Ammon's horn (tissue), 1 donor: ENCODE measurements around the gene RFNG.

Experiments
- DNase-seq: peaks from one replicate; pipeline ENCODE4 v3.0.0-alpha.2; 2016; ENCODE audit warnings: low spot score

RFNG gene

GRCh38 chr17:82089723-82090548 is 38.3 kb upstream of the RFNG start:
- DNase-seq = no peak

DNA sequence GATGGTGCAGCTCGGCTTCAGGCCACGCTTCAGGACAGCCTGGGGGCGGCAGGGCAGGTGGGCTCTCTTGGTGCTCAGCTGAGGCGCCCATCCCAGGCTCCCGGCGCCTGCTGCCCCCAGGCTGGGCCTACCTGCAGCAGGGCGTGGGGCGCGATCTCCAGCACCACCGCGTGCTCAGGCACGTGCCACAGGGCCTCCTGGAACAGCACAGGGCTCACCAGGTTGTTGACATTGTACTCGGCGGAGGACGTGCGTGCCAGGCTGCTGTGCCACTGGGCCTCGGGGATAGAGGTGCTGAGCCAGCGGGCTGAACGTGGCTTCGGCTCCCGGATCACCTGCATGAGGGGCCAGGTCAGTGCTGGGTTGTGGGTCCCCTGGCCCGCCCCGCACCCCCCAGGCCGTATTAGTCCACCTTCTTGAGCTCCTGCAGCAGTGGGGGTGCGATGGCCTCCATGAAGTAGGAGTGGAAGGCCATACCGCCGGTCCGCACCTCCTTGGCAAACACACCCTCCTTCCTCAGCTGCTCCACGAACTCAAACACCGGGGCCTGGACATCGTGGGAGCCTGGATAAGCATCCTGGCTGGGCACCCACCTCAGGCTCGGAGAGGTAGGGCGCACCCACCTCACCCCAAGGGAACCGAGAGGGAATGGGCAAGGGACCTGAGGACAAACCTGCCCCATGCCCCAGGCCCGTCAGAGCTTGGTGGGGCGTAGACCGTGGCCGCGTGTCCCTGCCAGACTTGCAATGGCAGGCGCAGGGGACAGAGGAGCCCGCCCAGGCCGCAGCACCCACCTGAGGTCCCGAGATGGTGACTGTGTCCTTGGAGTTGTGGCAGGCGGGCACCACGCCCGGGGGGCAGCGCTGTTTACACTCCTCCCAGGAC is 37.5 kb upstream of the RFNG start:
- DNase-seq = no peak

GRCh38 chr17:82087961-82088837 is 36.6 kb upstream of the RFNG start:
- no peak for DNase-seq

- no peak for DNase-seq
Measured at GRCh38 chr17:82086941-82087906, 35.6 kb upstream of the RFNG start.

GRCh38 chr17:82085931-82086764 is 34.5 kb upstream of the RFNG start:
- no peak for DNase-seq

DNA sequence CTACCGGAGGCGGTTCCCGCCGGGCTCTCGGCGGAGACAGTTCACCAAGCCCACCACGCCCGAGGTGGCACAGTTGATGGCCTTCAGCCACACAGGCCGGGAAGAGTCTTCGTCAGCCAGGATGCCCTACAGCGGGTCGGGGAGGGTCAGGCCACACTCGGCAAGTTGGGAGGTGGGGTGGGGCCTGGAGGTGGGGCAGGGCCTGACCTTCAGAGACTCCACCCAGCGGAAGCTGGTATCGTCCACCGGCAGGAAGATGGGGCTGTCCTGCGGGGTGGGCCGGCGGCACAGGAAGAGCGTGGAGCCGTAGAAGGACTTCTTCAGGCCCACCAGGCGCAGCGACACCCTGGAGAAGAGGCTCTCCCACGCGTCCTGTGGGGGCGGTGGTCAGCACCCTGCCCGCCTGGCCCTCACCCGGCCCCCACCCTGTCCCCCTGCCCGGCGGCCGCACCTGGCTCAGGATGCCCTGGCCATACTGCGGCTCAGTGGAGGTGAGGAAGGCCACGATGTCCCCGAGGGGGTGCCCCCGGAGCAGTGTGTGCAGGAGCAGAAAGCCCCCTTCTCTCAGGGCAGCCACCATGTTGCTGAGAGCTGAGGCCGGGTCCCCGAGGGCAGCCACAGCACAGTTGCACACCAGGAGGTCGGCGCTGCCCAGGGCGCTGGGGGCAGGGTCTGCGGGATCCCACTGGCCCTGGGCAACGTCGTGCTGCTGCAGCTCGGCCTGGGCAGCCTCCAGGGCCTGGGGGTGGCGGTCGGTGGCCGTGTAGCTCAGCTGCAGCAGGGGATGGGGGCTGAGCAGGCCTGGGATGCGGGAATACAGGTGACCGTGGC is 33.6 kb upstream of the RFNG start:
- no peak for DNase-seq

GRCh38 chr17:82084373-82085030 is 32.9 kb upstream of the RFNG start:
- no peak for DNase-seq

- no peak for DNase-seq
Measured at GRCh38 chr17:82083533-82084359, 32.1 kb upstream of the RFNG start.

DNA sequence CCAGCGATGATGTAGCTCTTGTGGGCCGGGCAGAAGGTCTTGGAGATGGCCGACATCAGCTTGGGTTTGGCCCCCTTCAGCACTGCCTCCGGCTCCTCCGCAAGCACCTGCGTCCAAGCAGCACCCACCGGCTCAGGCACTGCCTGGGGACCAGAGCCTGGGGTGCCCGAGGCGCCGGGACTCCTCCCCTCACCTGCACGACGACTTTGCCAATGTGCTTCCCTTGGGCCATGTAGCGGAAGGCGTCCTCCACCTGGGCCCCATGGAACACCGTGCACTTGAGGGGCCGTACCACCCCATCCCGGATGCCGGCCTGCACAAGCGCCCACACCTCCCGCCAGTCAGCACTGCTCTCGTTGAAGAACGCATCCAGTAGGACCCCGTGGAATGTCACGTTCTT is 31.4 kb upstream of the RFNG start:
- DNase-seq = no peak

GRCh38 chr17:82082456-82082855 is 30.8 kb upstream of the RFNG start:
- DNase-seq = no peak

- DNase-seq = no peak
Measured at GRCh38 chr17:82081966-82082365, 30.4 kb upstream of the RFNG start.

- no peak for DNase-seq
Measured at GRCh38 chr17:82081546-82081945, 29.9 kb upstream of the RFNG start.

DNA sequence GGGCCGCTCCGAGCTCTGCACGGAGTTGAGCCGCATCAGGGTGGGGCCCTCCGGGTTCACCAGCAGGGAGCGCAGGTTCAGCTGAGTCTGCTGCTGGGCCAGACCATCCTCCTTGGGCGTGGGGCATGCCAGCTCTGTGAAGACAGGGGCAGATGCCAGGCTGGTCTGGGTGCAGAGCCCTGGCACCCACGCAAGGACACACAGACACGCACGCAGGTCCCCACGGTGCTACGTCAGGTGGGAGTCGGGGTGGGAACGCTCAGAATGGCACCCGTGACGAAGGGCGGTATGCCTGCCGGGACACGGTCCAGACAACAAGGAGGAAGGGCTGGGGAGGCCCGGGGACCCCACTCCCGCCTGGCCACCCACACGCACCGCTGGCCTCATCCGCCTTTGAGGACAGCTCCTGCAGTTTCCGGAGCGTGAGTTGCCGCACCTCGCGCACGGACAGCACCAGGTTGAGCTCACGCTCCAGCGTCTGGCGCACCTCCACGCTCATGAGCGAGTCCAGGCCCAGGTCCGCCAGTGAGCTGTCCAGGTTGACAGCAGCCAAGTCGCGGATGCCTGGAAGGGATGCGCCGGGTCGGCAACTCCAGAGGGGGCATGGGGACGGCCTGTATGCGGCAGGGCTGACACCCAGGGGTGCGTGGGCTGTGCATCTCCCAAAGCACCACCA is 29.3 kb upstream of the RFNG start:
- DNase-seq = no peak

DNA sequence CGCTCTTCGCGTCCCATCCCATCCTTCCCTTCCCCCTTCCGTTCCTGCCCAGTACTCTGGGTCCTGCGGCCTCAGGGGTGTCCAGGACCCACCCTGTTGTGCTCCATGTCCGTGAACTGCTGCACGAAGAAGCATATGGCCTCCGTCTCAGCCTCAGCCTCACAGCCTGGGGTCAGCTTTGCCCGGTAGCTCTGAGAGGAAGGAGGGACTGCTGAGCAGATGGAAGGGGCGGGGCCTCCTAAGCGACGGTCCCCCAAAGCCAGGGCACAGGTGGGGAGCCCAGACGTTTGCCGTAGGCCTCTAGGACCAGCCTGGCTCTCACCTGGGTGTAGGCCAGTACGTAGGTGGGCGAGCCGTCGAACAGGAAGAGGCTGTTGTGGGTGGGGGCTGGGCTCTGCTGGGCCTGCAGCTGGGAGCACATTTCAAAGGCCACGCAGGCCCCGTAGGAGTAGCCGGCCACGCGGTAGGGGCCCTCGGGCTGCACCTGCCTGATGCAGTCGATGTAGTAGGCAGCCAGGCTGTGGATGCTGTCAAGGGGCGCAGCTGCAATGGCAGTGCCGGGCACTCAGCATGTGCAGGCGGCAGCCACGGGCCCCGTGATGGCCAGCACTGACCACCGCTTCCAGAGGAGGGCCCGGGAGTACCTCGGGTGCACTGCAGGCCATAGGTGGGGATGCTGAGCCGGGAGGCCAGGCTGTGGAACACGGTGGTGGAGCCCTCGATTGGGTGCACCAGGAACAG is 28.6 kb upstream of the RFNG start:
- DNase-seq = no peak

DNA sequence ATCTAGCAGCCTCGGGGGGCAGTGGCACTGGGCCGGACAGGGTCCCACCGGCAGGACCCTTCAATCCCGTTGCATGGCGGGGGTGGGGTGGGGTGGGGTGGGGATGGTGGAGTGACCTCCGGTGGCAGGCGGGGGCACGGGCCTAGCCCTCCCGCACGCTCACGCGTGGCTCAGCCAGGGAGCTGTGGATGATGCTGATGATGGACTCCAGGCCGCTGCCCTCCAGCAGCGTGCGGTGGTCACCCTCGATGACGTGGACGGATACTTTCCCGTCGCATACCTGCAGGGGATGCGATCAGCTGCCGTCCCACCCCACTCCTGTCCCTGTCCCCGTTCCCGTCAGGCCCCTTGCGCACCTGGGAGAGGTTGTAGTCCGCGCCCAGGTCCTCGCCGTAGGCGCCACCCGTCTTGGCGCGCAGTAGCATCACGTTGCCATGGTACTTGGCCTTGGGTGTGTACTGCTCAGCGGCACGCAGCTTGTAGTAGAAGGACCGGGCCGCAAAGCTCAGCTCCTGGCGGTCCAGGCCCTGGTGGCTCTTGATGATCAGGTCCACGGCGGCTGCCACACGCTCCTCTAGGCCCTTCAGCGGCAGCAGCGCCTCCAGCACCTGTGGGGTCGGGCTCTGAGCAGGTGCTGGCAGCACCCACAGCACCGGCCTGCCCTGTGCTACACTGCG is 27.5 kb upstream of the RFNG start:
- no peak for DNase-seq

DNA sequence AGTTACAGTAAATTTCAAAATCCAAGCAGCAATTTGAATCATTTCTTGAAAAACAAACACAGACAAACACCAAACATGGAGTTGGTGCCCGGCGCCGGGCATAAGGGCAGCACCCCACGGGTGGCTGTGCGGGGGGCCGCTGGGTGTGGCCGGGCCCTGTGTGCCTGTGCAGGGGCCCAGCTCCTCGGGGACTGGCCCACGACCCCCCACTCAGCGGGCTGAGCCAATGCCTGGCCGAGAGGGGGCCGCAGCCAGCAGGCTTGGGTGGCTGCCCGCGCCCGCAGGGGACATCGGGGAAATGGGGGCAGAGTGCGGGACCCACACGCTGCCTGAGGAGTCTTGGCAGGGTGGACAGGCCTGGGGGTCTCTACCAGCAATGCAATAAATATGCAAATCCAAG is 26.8 kb upstream of the RFNG start:
- DNase-seq = no peak
